ENCODE measurements around the gene PLEK.
"Not testable (repeated sequence)": the region's sequence is repeated elsewhere in the genome, so short reads cannot be mapped to it uniquely, and the experiment has no call there.

Gene PLEK, protein sequence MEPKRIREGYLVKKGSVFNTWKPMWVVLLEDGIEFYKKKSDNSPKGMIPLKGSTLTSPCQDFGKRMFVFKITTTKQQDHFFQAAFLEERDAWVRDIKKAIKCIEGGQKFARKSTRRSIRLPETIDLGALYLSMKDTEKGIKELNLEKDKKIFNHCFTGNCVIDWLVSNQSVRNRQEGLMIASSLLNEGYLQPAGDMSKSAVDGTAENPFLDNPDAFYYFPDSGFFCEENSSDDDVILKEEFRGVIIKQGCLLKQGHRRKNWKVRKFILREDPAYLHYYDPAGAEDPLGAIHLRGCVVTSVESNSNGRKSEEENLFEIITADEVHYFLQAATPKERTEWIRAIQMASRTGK

DNA sequence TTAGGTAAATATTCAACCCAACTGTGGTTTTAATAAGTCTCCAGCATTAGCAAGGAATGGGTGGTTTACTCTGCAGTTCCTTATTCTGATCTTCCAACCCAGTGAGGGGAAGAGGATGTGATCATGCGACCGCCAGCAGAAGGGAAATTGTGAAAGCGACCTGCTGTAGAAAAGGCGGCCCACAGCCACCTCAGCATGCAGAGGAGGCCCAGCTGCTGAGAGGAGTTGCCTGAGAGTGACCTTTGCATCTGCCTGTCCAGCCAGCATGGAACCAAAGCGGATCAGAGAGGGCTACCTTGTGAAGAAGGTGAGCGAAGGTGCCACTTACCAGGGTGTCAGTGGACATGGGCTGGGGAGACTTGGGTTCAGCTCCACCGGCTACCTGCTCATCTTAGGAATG, at the start of gene PLEK:
Gene PLEK (plus strand): TSS at position 196 of the 400 bp plus-strand sequence. CDS start 70 bp downstream, at position 266.
- DNase-seq, result no peak

DNA sequence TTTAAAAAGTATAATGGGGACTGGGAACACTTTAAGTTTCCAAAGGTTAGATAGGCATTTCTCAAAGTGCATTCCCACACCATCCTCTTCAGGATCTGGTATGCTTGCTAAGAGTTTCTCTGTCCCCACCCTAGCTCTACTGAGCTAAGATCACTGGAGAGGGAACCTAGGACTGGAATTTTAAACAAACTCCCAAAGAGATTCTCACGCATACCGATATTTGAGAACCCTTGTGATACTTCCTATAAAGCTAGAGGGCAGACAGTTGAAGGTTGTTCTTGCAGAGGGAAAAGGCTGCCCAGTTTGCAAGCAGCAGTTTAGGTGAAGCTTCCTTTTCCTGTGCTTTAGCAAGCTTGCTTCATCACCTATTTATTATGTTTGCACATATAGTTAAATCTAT, 49.0 kb upstream of the PLEK start:
- DNase-seq, result no peak

DNA sequence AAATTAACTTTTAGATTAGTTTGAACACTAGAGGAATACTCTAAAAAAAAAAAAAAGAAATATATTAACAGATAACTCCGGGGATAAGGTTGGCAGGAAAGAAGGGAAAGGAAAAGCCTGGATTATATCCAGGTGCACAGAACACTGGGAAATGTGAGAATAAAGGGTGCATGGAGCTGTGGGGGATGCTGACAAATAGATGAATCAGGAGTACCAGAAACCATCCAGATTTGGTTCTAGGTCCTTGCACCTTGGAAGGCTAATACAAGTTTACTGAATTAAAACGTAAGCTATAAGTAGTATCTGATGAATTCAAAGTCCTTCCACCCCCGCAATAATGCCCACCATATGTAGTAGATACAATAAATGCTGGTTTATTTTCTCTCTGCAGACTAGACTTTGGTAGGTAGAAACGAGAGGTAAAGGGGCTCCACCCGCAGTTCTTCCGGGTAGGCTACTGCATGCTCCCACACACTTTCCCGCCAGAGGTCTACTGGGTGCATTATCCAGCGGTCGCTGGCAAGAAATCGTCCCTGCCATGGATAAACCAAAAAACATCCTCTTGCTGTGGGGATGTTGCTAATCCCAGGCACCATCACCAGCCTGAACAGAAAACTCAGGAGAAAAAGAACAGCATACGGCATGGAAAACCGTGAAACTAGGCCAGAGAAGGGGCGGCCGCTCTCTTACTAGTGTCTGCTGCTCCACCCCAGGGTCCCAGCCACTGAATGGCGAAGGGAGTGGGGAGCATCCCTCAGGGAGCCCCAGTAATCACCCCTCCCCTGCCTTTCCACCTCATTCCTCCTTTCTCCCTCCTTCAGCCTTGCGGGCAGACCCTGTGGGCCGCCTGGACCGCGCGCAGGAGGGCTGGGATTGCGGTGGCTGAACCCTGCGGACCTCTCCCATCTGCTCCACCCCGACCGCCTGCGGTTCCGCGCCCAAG, 46.8 kb upstream of the PLEK start:
- no peak for DNase-seq

DNA sequence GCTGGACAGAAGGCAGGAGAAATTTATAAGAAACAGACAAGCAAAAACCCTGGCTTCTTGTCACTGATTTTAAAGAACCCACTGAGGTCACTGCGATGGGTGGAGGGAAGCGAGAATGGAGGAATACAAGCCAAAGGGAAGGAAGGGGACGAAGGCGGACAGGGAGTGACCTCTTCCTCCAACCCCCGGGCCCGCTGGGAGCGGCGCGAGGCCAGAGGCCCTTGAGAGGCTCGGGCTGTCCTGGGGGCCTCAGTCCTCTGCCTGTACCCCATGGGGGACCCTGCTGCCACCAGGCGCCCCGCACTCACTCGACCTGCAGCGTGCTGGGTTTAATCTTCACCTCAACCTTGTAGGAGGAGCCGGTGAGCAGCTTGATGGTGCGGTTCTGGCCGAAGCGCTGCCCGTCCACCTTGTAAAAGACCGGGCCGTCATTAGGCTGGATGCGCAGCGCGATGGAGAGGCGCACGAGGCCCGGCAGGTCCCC, 46.1 kb upstream of the PLEK start:
- no peak for DNase-seq

DNA sequence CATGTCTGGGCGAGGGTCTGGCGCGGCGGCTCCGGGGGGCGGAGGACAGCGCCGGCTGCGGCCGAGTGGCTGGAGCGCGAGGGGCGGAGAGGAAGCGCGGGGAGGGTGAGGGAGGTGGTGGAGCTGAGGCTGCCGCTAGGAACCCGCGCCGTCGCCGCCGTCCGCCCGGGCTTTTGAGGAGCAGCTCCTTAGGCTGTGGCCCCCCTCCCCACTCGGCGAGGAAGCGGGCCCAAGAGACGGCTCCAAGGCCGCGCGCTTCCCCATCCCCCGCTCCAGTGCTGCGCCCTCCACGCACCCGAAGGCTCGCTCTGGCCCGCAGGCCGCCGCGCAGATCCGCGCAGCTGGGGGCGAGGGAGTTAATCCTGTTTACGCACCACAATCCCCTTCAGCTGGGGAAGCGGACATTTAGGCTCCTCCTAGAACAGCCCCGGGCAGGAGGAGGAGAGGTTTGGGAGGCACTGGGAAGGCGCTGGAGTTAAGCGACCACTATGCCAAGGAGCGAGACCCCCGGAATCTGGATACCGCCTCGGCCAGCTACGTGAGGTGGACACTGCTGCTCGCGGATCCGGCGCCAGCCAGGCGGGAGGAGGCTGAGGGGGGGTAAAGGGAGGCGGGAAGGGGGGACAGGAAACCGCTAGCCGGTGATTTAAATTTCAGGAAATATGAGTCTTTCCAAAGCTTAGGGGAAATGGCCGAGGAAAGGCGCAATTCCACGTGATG, 45.5 kb upstream of the PLEK start, which contains the start of gene CNRIP1:
Gene CNRIP1 (minus strand): TSS at position 552 of the 720 bp plus-strand sequence. CDS start 549 bp downstream, at position 3.
- DNase-seq, result peak in 1 of 2 experiments; percentile 11

DNA sequence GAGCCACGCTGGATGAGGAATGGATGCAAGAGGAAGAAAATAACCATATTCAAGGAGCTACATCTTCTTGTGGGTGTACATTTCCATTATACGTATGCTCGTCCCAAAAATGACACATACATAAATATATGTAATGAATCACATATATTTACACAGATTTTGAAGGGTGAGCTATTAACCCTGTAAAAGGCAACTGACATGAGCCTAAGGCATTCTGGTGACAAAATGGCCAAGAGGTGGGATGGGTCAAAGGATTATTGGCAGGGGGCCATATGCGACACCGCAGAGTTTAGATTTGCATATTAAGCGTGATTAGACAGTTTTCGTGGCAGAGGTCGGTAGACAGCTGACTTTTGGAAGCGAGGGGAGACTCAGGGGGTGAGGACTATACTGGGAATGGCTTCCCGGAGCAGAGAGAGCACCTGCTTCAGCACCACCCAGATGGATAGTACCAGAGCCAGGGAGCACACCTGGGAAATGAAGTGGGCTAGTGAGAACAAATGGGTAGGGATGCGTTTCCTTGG, 44.9 kb upstream of the PLEK start:
- no peak for DNase-seq

DNA sequence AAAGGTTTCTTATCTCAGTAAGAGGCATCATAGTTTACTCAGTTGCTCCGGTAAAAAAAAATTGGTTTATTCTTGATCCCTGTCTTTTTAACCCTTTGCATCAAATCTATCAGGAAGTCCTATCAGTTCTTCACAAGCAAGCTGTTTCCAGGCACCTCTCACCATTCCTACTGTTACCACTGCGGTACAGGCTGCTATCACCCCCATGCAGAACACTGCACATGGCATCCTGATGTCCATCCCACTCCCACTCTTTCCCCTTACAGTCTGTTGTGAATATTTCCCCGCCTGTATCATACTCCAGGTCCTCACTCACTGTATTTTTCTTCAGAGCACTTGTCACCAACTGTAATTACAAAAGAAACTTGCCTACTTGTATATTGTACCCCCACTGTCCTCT, 40.0 kb upstream of the PLEK start:
- DNase-seq, result no peak

DNA sequence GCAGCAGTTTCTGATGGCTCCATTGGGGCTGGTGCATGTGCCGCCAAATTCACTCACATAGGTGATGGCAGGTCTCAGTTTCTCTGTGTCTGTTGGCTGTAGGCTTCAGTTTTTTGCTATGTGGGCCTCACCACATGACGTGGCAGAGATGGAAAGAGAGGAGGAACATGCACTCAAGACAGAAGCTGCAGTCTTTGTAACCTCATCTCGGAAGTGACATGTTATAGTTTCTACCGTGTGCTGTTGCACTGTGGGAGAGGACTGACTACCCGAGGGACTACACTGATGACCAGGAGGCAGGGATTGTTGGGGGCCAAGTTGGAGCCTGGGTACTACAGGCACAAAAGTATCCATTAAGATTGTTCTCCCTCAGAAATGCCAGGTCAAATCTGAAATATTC, 36.2 kb upstream of the PLEK start:
- DNase-seq, result no peak

DNA sequence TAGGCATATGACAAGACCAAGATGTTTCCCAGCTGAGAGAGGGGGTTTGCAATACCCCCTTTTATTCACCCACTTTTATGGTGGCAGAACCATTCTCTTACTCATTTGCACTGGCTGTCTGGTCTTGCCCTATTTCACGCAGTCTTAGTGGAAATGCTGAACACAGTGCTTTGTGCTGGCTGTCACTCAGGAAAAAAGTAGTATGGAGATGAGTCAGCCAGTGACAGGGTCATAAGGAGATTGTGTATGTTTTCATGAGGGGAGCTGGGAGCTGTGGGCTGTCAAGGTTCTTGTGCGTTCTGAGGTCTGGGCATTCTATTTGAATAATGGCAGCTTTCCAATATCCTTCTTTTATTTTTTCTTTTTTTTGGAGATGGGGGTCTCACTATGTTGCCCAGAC, 34.4 kb upstream of the PLEK start:
- no peak for DNase-seq

DNA sequence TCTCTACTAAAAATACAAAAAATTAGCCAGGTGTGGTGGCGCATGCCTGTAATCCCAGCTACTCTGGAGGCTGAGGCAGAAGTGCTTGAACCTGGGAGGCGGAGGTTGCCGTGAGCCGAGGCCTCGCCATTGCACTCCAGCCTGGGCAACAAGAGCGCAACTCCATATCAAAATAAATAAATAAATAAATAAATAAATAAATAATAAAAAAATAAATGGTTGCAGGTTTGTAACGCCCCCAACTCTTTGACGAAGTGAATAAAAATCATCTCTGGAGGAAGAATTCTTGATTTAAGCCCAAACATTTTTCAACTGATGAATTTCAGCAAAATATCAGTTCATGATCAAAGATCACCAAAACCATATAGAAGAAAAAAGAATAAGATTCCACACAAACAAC, 32.1 kb upstream of the PLEK start:
- DNase-seq, result no peak

DNA sequence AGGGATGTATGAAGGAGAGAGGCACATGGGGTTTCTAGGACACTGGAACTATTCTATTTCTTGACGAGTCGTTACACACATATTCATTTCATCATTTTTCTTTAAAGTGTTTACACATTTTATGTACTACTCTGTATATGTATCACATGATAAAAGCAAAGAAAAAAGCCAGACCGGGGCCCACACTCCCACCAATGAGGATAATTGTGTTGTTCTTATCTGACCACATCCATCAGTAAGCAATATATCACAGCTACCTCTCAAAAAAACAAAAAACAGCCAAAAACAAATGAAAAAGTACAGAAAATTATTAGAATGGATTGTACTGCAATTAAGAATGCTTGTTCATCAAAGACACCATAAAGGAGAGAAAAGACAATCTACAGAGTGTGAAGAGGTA, 31.2 kb upstream of the PLEK start:
- DNase-seq, result no peak

DNA sequence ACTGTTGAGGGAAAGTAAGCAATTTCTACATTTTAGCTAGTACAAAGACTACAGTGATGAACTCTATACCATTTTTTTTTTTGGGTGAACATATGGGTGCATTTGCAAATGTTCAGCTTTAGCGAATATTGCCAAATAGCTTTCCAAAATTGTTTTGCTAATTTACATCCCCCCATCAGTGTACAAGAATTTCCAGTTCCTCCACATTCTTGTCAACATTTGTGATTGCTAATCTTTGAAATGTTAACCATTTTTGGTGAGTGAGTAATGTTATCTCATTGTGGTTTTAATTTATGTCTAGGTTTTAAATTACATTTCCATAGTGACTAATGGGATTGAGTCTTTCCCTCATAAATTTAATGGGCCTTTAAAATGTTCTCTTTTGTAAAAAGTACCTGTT, 28.9 kb upstream of the PLEK start:
- DNase-seq, result no peak

DNA sequence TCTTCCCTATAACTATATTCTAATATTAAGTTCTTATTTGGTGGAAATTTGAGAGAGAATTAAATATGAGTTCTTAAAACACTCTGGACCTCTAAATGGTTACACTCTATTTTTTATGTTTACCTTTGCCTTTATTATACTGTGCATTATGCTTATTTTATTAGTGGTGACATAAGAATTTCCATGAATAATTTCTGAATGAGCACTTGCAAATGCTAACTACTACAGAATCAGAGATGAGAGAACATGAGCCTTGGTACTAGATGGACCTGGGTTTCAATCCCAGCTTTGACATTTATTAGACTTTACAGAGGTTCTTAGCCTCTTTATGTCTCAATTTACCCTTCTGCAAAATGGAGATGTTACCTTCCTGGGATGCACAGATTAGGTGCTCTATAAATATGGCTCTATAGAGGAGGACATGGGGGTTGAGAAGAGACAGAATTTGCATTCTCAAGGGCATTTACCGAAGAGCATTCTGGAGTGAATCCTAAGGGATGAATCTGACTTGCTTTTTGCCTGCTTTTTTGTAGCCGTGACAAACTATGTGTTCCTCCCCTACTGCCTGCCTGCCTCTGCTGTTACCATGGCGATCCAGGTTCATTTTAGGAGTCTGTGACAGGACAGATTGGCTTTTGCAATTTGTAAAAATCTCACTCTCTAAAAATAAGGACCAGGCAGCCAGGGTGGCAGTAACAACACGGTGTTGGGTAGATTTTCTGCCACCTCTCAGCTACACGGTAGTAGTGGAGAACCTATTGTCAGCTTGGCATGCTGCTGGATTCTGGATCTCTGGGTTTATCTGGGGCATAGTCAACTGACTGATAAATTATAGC, 24.6 kb upstream of the PLEK start:
- DNase-seq, result no peak

DNA sequence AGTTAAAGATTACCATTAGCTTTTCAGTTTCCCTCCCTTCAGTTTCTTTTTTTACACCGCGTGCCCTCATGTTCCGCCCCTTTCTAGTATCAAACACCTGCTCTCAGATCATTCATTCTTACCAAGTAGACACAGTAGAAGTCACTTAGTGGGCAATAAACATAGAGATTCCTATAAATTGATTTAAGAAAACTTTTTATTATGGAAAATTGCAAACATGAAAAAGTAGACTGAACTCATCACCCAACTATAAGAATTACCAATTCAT, 24.1 kb upstream of the PLEK start:
- no peak for DNase-seq

DNA sequence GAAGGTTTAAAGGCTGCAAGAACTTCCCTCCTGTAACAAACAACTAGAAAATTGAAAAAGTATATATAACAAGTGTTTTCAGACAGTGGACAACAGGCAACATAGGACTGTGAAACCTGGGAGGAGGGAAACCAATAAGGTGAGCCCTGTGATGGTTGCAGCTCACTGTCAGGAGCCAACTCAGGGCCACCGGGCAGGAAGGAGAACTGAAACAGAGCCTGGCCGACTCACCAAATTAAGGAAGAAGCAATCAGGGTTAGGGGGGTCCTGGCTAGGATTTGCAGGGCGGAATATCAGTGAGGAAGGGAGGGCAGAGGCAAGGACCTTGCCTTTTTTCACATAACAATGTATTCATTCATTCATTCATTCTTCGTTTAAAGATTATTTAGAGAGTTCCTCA, 23.5 kb upstream of the PLEK start:
- DNase-seq, result no peak

DNA sequence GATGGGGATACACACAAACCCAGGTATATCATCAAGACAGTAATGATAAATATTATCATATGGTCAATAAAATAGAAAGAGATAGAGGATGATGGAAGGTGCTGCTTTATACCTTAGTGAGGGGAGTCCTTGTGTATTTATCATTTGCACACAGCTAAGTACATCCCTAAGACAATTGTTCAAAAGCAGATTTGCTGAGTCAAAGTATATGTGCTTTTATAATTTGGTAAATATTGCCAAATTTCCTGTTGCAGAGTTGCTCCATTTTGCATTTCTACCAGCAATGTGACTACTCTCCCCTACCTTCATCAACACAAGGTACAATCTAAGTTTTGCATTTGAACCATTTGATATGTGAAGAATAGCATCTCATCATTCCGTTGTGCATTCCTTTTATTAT, 22.6 kb upstream of the PLEK start:
- DNase-seq, result no peak

DNA sequence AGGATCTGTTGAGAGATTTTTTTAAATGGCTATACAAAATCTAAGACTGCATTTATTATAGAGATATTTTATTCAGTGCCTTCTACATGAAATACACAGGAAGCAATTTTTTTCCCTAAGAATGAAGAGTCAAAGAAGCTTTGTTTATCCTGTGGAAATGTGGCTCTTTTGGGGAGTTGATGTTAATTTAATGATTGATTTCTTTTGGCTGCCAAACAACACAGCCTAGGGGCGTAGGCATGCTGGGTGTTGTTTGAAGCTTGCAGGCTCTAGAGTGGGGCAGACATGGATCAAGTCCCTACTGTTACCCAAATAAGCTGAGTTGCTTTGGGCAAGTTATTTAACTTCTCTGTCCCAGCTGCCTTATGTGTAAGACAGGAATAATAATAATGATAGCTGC, 21.1 kb upstream of the PLEK start:
- DNase-seq, result no peak

DNA sequence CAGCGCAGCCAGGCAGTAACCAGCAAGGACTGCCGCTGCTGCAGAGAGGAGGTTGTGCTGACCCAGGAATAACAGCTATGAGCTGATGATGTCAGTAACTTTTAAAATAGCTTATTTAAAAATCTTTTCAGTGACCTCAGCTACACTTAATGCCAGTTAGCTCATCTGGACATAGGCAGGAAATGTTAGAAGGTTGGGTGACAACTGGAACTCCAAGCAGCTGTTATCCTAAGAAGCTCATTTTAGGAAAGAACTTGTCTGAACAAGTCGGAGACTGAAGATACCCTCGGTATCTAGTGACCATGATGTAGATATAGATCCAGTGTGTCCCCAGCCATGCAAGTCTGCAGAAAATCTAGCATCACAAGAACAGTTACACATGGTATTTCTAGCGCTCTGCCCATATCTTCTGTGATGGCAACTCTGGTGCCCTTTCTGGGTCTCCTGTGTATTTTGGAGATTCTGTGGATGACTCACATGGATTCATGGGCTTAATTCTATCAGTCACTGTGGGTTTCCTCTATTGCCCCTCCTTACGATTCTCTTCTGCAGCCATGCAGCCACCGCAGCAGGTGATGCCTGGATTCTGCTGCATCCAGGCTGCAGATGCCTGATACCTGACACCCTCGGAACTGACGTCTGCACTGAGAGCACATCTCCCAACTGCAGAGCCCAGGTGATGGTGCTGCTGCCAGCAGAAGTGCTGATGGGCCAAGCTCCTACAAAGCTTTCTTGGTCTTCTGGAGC, 19.8 kb upstream of the PLEK start:
- no peak for DNase-seq

DNA sequence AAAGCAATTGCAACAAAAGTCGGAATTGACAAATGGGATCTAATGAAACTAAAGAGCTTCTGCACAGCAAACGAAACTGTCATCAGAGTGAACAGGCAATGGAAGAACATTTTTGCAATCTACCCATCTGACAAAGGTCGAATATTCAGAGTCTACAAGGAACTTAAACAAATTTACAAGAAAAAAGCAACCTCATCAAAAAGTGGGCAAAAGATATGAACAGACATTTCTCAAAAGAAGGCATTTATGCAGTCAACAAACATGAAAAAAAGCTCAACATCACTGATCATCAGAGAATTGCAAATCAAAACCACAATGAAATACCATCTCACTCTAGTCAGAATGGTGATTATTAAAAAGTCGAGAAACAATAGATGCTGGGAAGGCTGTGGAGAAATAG, 16.0 kb upstream of the PLEK start:
- DNase-seq, result not testable (repeated sequence)

DNA sequence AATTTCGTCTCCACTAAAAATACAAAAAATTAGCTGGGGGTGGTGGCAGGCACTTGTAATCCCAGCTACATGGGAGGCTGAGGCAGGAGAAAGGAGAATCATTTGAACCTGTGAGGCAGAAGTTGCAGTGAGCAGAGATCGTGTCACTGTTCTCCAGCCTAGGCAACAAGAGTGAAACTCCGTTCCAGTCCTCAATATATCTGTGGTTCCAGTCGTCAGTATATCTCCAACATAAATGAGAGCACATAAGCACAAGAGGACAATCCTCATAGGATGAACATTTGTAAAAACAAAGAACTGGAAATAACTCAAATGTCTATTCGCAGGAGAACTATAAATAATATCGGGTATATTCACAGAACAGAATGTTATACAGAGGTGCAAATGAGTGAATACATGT, 13.1 kb upstream of the PLEK start:
- DNase-seq, result no peak

DNA sequence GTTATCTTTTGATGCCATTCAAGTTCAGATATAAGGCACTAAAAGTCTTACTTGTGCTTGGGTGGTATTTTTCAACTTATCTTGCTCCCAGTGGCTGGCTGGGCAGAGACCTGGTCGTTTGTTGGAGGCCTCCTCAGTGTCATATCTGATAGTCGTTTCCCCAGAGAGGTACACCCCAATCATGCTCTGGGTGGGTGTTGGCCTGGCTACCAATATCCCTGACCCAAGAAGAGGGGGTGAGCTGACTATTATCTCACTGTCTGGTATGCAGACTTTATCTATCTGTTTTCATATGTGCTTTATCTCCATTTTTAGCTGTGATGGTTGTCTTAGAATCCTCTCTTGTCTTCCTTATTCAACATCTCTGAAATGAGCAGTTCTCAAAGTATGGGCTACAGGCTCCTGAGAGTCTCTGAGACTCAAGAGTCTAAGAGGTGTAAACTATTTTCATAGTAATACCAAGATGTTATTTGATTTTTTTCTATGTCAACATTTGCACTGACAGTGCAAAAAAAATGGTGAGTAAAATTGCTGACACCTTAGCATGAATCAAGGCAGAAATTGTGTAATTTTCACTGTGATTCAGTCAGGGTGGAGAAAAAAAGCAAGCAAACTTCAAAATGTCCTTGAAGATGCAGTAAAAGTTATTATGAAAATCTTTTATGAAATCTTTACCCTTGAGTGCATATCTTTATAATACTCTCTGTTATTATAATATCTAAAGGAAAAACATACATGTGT, 12.3 kb upstream of the PLEK start:
- no peak for DNase-seq

All from activated CD4-positive, alpha-beta T cell treated with anti-CD3 and anti-CD28 coated beads, Interleukin-2, amount 50 U/mL, for 48 hours (primary cell).